HG02840 (cell line): Measurements from ENCODE around the gene UNC13C.

ENCODE experiments used
- ATAC-seq: cut with Tn5 transposase; IDR thresholded peaks from one replicate; pipeline ENCODE4 v1.9.1; 2021; ENCODE audit warnings: mild to moderate bottlenecking, moderate library complexity, moderate number of reproducible peaks; ENCODE audit not compliant: unreplicated experiment, low FRiP score

Gene UNC13C

GRCh38 chr15:54101664-54102270 is 123.5 kb downstream of the UNC13C start:
- ATAC-seq = no peak

DNA sequence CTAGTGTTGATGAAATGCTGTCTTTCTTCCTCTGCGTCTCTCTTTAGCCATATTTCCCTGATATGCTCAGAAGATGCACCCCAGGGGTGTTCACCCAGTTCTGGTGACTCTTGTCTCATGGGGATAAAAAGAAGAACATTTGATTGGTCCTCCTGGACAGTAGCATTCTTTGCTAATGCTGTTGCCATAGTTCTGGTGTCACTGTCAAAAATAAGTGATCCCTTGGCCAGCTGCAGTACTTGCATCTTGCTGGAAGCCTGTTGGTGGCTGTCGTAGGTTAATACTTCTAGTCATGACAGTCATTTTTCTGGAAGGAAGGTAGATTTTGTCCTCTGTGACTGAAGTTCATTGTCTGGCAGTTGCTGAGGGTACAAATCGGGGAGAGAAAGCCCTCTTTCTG is 124.5 kb downstream of the UNC13C start:
- no peak for ATAC-seq

GRCh38 chr15:54109014-54109413 is 130.8 kb downstream of the UNC13C start:
- no peak for ATAC-seq

DNA sequence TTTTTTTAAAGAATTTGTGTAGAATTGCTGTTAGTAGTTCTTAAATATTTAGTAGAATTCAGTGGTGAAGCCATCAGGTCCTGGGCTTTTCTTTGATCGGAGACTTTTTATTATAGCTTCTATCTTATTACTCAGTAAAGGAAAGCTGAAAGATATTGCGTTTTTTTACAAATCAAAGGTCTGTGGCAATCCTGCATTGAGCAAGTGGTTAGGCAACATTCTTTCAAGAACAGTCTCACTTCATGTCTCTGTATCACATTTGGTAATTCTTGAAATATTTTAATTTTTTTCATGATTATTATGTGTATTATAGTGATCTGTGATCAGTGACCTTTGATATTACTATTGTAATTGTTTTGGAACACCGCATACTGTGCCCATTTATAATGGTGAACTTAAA is 140.8 kb downstream of the UNC13C start:
- no peak for ATAC-seq

DNA sequence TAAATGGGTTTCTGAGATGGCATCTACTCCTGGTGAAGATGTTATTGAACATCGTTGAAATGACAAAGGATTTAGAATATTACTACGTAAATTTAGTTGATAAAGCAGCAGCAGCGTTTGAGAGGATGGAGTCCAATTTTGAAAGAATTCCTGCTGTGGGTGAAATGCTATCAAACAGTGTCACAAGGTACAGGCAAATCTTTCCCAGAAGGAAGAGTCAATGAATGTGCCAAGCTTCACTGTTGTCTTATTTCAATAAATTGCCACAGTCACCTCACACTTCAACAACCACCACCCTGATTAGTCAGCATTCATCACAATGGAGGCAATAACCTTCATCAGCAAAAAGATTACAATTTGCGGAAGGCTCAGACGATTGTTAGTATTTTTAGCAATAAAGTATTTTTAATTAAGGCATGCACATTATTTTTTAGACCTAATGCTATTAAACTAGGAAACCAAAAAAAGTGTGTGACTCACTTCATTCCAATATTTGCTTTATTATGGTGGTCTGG is 142.8 kb downstream of the UNC13C start:
- no peak for ATAC-seq

GRCh38 chr15:54127574-54127973 is 149.3 kb downstream of the UNC13C start:
- ATAC-seq = no peak

- no peak for ATAC-seq
These were observed 153.2 kb downstream of the UNC13C start for GRCh38 chr15:54131410-54131809.

- ATAC-seq = no peak
These were observed 170.9 kb downstream of the UNC13C start for GRCh38 chr15:54149115-54149531.

DNA sequence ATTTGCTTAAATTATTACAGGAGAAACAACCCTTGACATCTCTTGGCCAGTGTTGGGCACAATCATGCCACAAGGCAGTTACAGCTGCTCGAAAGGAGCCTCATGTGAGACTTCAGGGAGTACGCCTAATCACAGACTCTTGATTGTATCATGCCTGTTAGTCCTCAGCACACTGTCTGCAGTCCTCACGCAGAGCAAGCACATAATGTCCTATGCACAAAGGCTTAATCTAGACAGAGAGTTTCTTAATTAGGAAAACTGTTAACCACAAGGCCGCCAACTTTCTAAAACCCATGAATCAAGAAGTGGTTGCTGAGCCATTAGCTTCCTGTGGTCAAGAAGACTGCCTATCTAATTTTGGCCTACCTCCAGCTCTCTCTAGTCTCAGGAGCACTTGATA is 172.0 kb downstream of the UNC13C start:
- no peak for ATAC-seq

DNA sequence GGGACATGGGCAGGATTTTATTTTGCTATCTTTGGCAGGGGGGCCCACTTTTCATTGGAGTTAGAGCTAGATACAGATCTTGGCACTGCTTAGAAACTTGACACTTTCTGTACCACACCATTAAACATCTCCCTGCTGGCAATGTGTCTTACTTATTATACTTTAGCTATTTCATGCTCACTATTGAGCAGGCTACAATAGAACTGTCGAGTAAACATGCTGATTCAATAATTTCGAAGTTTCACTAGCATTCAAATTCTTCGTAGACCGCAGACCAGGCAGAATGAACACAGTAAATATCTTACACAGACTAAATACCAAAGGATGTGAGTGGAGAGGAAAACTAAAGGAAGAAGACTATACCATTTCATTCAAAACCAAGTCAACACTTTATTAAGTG is 180.8 kb downstream of the UNC13C start:
- no peak for ATAC-seq

DNA sequence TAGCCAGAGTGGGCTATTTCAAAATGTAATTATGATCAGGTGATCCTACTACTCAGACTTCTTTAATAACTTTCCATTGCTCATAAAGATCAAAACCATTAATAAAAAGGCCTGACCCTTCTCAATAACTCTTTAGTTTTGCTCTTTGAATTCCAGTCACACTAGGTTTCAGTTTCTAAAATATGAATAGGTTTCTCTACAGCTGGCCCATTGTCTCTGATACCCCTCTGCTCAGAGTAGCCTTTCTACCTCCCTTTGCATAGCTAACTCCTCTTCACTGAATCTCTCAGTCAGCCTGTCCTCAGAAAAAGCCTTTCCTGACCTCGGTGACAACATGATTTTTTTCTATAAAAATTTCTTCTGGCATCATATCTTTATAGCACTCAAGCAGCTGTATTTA is 209.1 kb downstream of the UNC13C start:
- no peak for ATAC-seq

DNA sequence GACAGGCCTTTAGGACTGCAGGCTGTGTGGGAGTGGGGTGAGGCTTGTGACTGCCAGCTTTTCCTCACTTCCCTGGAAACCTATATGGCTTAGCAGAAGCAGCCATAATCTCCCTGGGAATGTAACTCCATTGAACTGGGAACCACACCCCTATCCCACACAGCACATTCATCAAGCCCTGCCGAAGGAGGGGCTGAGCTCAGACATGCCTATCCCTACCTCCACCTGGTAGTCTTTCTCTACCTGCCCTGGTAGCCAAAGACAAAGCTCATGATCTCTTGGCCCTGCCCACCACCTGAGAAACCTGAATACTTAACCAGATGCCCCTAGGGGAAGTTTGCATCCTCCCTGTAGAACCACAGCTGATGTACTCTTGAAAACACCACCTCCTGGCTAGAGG is 219.8 kb downstream of the UNC13C start:
- ATAC-seq = no peak

DNA sequence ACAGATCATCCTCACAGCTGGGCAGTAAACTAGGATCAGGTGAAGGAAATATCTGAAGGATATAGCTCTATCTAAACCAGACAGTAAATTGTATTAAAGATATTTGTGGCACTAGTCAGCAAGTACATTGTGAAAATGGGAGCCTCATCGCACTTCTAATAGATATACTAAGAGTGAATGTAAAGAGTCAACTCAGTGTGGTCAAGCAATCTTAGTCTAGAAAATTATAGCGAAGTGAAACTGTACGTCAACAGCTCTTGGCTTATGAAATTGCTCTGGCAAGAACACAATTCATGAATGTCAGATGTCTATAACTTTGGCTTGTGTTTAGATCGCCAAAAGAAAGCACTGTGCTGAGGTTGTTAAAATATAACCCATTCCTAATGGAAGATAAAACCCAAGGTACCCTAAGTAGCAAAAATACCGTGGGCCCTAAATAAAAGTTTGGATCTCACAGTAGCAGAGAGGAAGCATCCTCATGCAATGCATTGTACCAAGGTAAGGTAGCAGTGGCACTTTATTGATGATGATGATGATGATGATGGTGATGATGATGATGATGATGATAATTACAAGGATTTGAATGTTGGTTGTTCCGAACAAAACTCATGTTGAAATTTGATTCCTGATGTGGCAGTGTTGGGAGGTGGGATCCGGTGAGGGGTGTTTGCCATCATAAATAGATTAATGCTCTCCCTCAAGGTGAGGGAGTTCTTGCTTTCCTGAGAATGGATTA is 228.5 kb downstream of the UNC13C start:
- no peak for ATAC-seq

GRCh38 chr15:54208786-54209185 is 230.5 kb downstream of the UNC13C start:
- no peak for ATAC-seq

- no peak for ATAC-seq
These were observed 234.4 kb downstream of the UNC13C start for GRCh38 chr15:54212635-54213034.

DNA sequence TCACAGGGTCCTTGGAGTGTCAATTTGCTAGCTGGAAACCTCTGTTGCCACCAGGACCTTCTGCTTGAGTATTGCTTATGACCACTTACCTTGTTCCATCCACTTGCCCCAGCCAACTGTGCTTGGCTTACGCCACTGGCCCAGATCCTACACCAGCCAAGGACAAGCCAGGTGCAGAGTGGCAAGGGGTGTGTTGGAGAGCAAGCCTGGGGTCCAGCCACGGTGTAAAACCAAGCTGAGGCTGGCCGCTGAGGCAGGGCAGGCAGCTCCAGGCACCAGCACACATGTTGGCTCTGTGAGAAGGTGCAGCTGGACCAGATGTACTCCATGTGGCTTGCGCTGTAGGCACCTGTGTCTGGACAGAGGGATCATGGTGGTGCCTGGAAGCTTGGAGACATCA is 248.2 kb downstream of the UNC13C start:
- ATAC-seq = no peak

DNA sequence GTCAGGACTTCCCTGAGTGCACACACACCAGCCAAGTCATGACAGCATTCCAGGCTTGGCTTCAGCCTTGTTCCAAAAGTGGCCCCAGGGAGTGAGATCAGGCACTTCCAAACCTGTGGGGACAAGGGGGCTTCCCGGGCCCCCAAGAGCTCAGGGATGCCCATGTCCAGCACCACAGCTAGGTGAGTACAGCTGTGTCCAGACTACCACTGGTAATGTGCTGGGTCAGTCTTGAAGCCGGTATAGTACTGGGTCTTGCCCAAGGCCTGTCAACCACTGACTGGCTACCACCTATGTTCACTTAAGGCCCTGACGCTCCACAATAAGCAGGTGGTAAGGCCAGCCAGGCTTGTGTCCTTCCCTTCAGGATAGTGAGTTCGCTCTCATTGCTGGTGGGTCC is 249.3 kb downstream of the UNC13C start:
- no peak for ATAC-seq

GRCh38 chr15:54250326-54250725 is 272.1 kb downstream of the UNC13C start:
- ATAC-seq = no peak

- no peak for ATAC-seq
These were observed 277.9 kb downstream of the UNC13C start for GRCh38 chr15:54256190-54256589.

DNA sequence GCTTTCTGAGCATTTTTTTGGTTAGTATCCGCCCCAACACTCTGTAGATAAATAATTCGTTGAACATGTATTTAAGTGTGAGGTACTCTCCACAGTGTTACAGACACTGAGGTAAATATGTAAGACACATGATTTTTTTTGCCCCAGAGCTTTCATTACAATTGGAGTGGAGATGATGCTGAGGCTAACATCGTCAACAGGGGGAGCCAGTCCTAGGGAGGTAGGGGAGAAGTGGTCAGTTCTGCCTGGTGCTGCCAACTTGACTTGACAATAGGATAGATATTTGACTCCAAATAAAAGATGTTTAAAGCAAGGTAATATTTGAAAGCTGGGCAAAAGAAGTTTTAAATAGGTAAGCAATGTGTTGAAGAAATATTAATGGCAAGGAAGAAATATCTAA is 295.7 kb downstream of the UNC13C start:
- no peak for ATAC-seq

- ATAC-seq = no peak
These were observed 299.6 kb downstream of the UNC13C start for GRCh38 chr15:54277834-54278233.

DNA sequence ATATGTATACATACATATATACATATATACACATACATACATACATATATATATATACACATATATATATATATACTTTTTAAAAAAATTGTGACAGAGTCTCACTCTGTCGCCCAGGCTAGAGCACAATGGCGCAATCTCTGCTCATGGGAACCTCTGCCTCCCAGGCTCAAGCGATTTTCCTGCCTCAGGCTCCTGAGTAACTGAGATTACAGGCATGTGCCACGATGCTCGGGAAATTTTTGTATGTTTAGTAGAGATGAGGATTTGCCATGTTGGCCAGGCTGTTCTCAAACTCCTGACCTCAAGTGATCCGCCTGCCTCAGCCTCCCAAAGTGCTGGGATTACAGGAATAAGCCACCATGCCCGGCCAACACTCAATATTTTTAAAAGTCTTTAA is 302.5 kb downstream of the UNC13C start:
- no peak for ATAC-seq
